Neural progenitor cell (in vitro differentiated cells): Measurements from ENCODE around the gene RRH. TPM values are rescaled to one million over a fixed set of nuclear protein-coding genes. Genes with fewer than 3 reads are reported as not detected.

Experiments
- DNase-seq: peaks from one replicate; pipeline ENCODE4 v3.0.0-alpha.2; 2016; ENCODE audit warnings: low spot score
- H2AFZ ChIP-seq: fragments of 200-600 bp; sonication (generic); replicated peaks from 2 replicates; pipeline ENCODE4 v1.6.1; 2016; ENCODE audit warnings: antibody characterized with exemption
- H3F3A ChIP-seq: fragments of 200-600 bp; sonication (generic); 2 replicates; pipeline ENCODE4 v1.6.1; 2016; ENCODE audit warnings: antibody characterized with exemption, low read depth
- H3K27ac ChIP-seq: fragments of 200-600 bp; sonication (generic); 2 replicates; pipeline ENCODE4 v1.5.1; 2016; ENCODE audit warnings: mild to moderate bottlenecking
- H3K27me3 ChIP-seq: fragments of 200-600 bp; sonication (generic); 2 replicates; pipeline ENCODE4 v1.6.1; 2016; ENCODE audit warnings: mild to moderate bottlenecking, moderate library complexity
- H3K36me3 ChIP-seq: fragments of 200-600 bp; sonication (generic); 2 replicates; pipeline ENCODE4 v1.5.1; 2016
- H3K4me1 ChIP-seq: fragments of 200-600 bp; sonication (generic); 2 replicates; pipeline ENCODE4 v1.6.1; 2016; ENCODE audit warnings: mixed run types
- H3K4me2 ChIP-seq: fragments of 200-600 bp; sonication (generic); 2 replicates; pipeline ENCODE4 v1.6.1; 2016
- H3K4me3 ChIP-seq: fragments of 200-600 bp; sonication (generic); 2 replicates; pipeline ENCODE4 v1.5.1; 2016
- H3K79me2 ChIP-seq: fragments of 200-600 bp; sonication (generic); 2 replicates; pipeline ENCODE4 v1.6.1; 2016; ENCODE audit warnings: low read depth
- H3K9ac ChIP-seq: fragments of 200-600 bp; sonication (generic); 2 replicates; pipeline ENCODE4 v1.6.1; 2016
- H3K9me3 ChIP-seq: fragments of 200-600 bp; sonication (generic); 2 replicates; pipeline ENCODE4 v1.5.1; 2016; ENCODE audit warnings: low read depth
- H4K20me1 ChIP-seq: fragments of 200-600 bp; sonication (generic); 2 replicates; pipeline ENCODE4 v1.6.1; 2016; ENCODE audit warnings: low read depth
- H3K27ac Mint-ChIP-seq: 3 replicates; pipeline ENCODE4 v1.8.0; 2021; ENCODE audit warnings: mixed read lengths
- H3K27me3 Mint-ChIP-seq: 2 replicates; pipeline ENCODE4 v1.8.0; 2022; ENCODE audit warnings: low read depth, mild to moderate bottlenecking, inconsistent platforms, moderate library complexity, mixed read lengths; ENCODE audit not compliant: insufficient read depth
- H3K36me3 Mint-ChIP-seq: 3 replicates; pipeline ENCODE4 v1.8.0; 2021; ENCODE audit warnings: mixed read lengths
- H3K4me1 Mint-ChIP-seq: 3 replicates; pipeline ENCODE4 v1.8.0; 2021; ENCODE audit warnings: mixed read lengths
- H3K4me3 Mint-ChIP-seq: 3 replicates; pipeline ENCODE4 v1.8.0; 2021; ENCODE audit warnings: mild to moderate bottlenecking, moderate library complexity, mixed read lengths
- H3K9me3 Mint-ChIP-seq: 3 replicates; pipeline ENCODE4 v1.8.0; 2020; ENCODE audit warnings: mixed read lengths
- CTCF ChIP-seq: fragments of 200-600 bp; sonication (generic); IDR thresholded peaks from 2 replicates; pipeline ENCODE4 v1.5.1; 2017; ENCODE audit warnings: antibody characterized with exemption, mild to moderate bottlenecking
- EZH2 ChIP-seq: fragments of 200-600 bp; sonication (generic); IDR thresholded peaks from 2 replicates; pipeline ENCODE4 v1.6.1; 2017; ENCODE audit warnings: antibody characterized with exemption, mild to moderate bottlenecking, moderate library complexity
- EZH2phosphoT487 ChIP-seq: fragments of 200-600 bp; sonication (generic); IDR thresholded peaks from 2 replicates; pipeline ENCODE4 v1.6.1; 2017; ENCODE audit warnings: antibody characterized with exemption
- total RNA-seq: library from RNA; depleted of rRNA; stranded (reverse); fragments of >200 nt; gene quantifications from 2 replicates; pipeline ENCODE4 v1.2.3, GENCODE V29; 2015; ENCODE audit warnings: low replicate concordance

Gene RRH
- total RNA-seq, 1 donor from 2014 or later = not detected

GRCh38 chr4:109816082-109816442, 11.7 kb upstream of the RRH start:
- H3K79me2 ChIP-seq = peaks cover 57% of the 10 kb centered on the region
- H4K20me1 ChIP-seq = no peaks in the 10 kb centered on the region
- H3K36me3 ChIP-seq = no peaks in the 10 kb centered on the region
- peak; percentile 27 for DNase-seq
- no peaks in the 10 kb centered on the region for H3K9me3 Mint-ChIP-seq
- H3K27ac ChIP-seq = no peak overlapping the region
- H3K9me3 ChIP-seq = no peaks in the 10 kb centered on the region
- no peak for TF ChIP-seq EZH2phosphoT487
- no peak for TF ChIP-seq EZH2
- TF ChIP-seq CTCF = no peak
- H3K27ac Mint-ChIP-seq = peak overlapping the region; percentile 94
- peak overlapping the region; percentile 82 for H3K4me2 ChIP-seq
- no peaks in the 10 kb centered on the region for H3K27me3 ChIP-seq
- H3K27me3 Mint-ChIP-seq = peaks cover 2% of the 10 kb centered on the region
- peaks cover 10% of the 10 kb centered on the region for H3K4me1 ChIP-seq
- H3K9ac ChIP-seq = peak overlapping the region; percentile 43
- H3K4me3 Mint-ChIP-seq = peak overlapping the region; percentile 97
- peaks cover 12% of the 10 kb centered on the region for H3F3A ChIP-seq
- H3K4me1 Mint-ChIP-seq = peaks cover 20% of the 10 kb centered on the region
- H3K4me3 ChIP-seq = peak overlapping the region; percentile 62
- peaks cover 22% of the 10 kb centered on the region for H3K36me3 Mint-ChIP-seq
- peak overlapping the region; percentile 96 for H2AFZ ChIP-seq

GRCh38 chr4:109816894-109817293, 10.9 kb upstream of the RRH start:
- no peak overlapping the region for H3K27ac ChIP-seq
- H3K9me3 Mint-ChIP-seq = no peaks in the 10 kb centered on the region

GRCh38 chr4:109818268-109818667, 9.5 kb upstream of the RRH start:
- TF ChIP-seq EZH2 = no peak
- TF ChIP-seq CTCF = no peak
- Mint-ChIP-seq H3K4me1 (peaks cover 20% of the 10 kb centered on the region), H3K27ac (no peak overlapping the region), H3K36me3 (peaks cover 29% of the 10 kb centered on the region), H3K27me3 (peaks cover 2% of the 10 kb centered on the region), H3K4me3 (no peak overlapping the region), H3K9me3 (no peaks in the 10 kb centered on the region)
- Histone ChIP-seq H3K9ac (no peak overlapping the region), H3K4me1 (peaks cover 10% of the 10 kb centered on the region), H3K27me3 (no peaks in the 10 kb centered on the region), H3K79me2 (peaks cover 65% of the 10 kb centered on the region), H3K4me2 (no peak overlapping the region), H3F3A (peaks cover 12% of the 10 kb centered on the region), H2AFZ (no peak overlapping the region), H3K27ac (no peak overlapping the region), H3K36me3 (peaks cover 6% of the 10 kb centered on the region), H3K4me3 (no peak overlapping the region), H4K20me1 (no peaks in the 10 kb centered on the region), H3K9me3 (no peaks in the 10 kb centered on the region)
- DNase-seq = no peak

More at GRCh38 chr4:109816894-109817293, 10.9 kb upstream of the RRH start:
- H3K4me3 Mint-ChIP-seq = peak overlapping the region; percentile 97
- H3K9ac ChIP-seq = no peak overlapping the region
- H3K79me2 ChIP-seq = peaks cover 65% of the 10 kb centered on the region
- peaks cover 25% of the 10 kb centered on the region for H3K36me3 Mint-ChIP-seq
- no peak overlapping the region for H2AFZ ChIP-seq
- H3K27me3 Mint-ChIP-seq = peaks cover 2% of the 10 kb centered on the region
- H4K20me1 ChIP-seq = no peaks in the 10 kb centered on the region
- no peak for TF ChIP-seq EZH2phosphoT487
- TF ChIP-seq EZH2 = no peak
- TF ChIP-seq CTCF = no peak
- H3F3A ChIP-seq = peaks cover 12% of the 10 kb centered on the region
- H3K36me3 ChIP-seq = no peaks in the 10 kb centered on the region
- H3K4me1 Mint-ChIP-seq = peaks cover 20% of the 10 kb centered on the region
- no peak overlapping the region for H3K27ac Mint-ChIP-seq
- no peaks in the 10 kb centered on the region for H3K9me3 ChIP-seq
- peak overlapping the region; percentile 62 for H3K4me3 ChIP-seq
- H3K27me3 ChIP-seq = no peaks in the 10 kb centered on the region
- H3K4me1 ChIP-seq = peaks cover 10% of the 10 kb centered on the region
- no peak for DNase-seq
- peak overlapping the region; percentile 82 for H3K4me2 ChIP-seq
